Caco-2 (cell line): Measurements from ENCODE around the gene ABCC3. TPM values are rescaled to one million over a fixed set of nuclear protein-coding genes. Genes with fewer than 3 reads are reported as not detected.

Experiments
- BruUV-seq: library from RNA; stranded (reverse); fragments of 400-500 nt; replicated peaks from 2 replicates; lab custom pipeline; 2021; lab: Mats Ljungman, UMichigan
- CTCF ChIA-PET: fragments of 300-600 bp; sonication (Branson Sonifier 250); formaldehyde crosslinking; loops from one replicate; lab custom pipeline; 2022; ENCODE audit warnings: antibody characterized with exemption; lab: Charles Lee
- POLR2A ChIA-PET: fragments of 300-600 bp; sonication (Branson Sonifier 250); formaldehyde crosslinking; loops from one replicate; lab custom pipeline; 2022; ENCODE audit warnings: antibody characterized with exemption; lab: Charles Lee
- DNase-seq, 2 experiments: peaks; one replicate each; pipeline versions ENCODE4 v3.0.0 to v3.0.0-alpha.2; 2020 to 2022
- H3K27me3 ChIP-seq: replicated peaks from 2 replicates; pipeline ENCODE4 v1.6.0; 2011; ENCODE audit warnings: low read length; ENCODE audit not compliant: control insufficient read depth, insufficient read depth
- H3K36me3 ChIP-seq: 2 replicates; pipeline ENCODE4 v1.5.1; 2011; ENCODE audit warnings: low read length; ENCODE audit not compliant: control insufficient read depth, insufficient read depth
- H3K4me1 ChIP-seq: fragments of 250-450 bp; sonication (Bioruptor Pico); 2 replicates; pipeline ENCODE4 v1.5.1; 2020; ENCODE audit warnings: mild to moderate bottlenecking
- H3K4me3 ChIP-seq: 2 replicates; pipeline ENCODE4 v1.5.1; 2011; ENCODE audit warnings: low read depth, mild to moderate bottlenecking, control low read depth, low read length
- H3K9me3 ChIP-seq: fragments of 250-450 bp; sonication (Bioruptor Pico); 2 replicates; pipeline ENCODE4 v1.5.1; 2020; ENCODE audit warnings: mild to moderate bottlenecking, moderate library complexity
- H3K27ac Mint-ChIP-seq: one replicate; pipeline ENCODE4 v1.8.0; 2022; ENCODE audit warnings: mixed read lengths; ENCODE audit not compliant: unreplicated experiment
- H3K27me3 Mint-ChIP-seq: one replicate; pipeline ENCODE4 v1.8.0; 2022; ENCODE audit warnings: mixed read lengths; ENCODE audit not compliant: insufficient read depth, unreplicated experiment
- H3K36me3 Mint-ChIP-seq: one replicate; pipeline ENCODE4 v1.8.0; 2022; ENCODE audit warnings: mild to moderate bottlenecking, mixed read lengths; ENCODE audit not compliant: insufficient read depth, unreplicated experiment
- H3K4me1 Mint-ChIP-seq: one replicate; pipeline ENCODE4 v1.8.0; 2022; ENCODE audit warnings: low read depth, mixed read lengths; ENCODE audit not compliant: unreplicated experiment
- H3K4me3 Mint-ChIP-seq: one replicate; pipeline ENCODE4 v1.8.0; 2022; ENCODE audit warnings: mild to moderate bottlenecking, moderate library complexity, mixed read lengths; ENCODE audit not compliant: unreplicated experiment
- H3K9me3 Mint-ChIP-seq: one replicate; pipeline ENCODE4 v1.8.0; 2022; ENCODE audit warnings: mixed read lengths; ENCODE audit not compliant: unreplicated experiment
- CTCF ChIP-seq, 2 experiments: fragments of 200-600 bp in 1 of 2; IDR thresholded peaks; 1 replicate in 1 of 2; 2 replicates in 1 of 2; pipeline versions ENCODE4 v1.5.1 to v1.8.0; 2011 to 2022; ENCODE audit warnings: antibody characterized with exemption in 1 of 2, control low read depth in 1 of 2, inconsistent platforms in 1 of 2, low read depth in 1 of 2, low read length in 1 of 2, mild to moderate bottlenecking in 1 of 2, moderate library complexity in 1 of 2; ENCODE audit not compliant: insufficient read depth in 1 of 2, severe bottlenecking in 1 of 2, unreplicated experiment in 1 of 2
- intact Hi-C: fragments of 100-400 bp; cut with micrococcal nuclease; formaldehyde crosslinking; loops from one replicate; pipeline ENCODE4 v1.10.0; 2022; ENCODE audit not compliant: unreplicated experiment
- total RNA-seq: library from RNA; stranded (reverse); gene quantifications from 2 replicates; pipeline ENCODE4 v1.2.3, GENCODE V29; 2022

ABCC3 gene
- total RNA-seq, 1 experiment from 2014 or later = 45.6 TPM

GRCh38 chr17:50605429-50605828 is 29.3 kb upstream of the ABCC3 start:
- Mint-ChIP-seq H3K4me1 (peaks cover 7% of the 10 kb centered on the region), H3K27ac (no peak overlapping the region), H3K27me3 (peaks cover 6% of the 10 kb centered on the region), H3K9me3 (no peaks in the 10 kb centered on the region), H3K36me3 (peaks cover 6% of the 10 kb centered on the region), H3K4me3 (no peak overlapping the region)
- no peak for TF ChIP-seq CTCF (IDR thresholded peaks at IDR 0.05; ENCODE audit: insufficient read depth in 1 of 2, low read depth in 1 of 2, low read length in 1 of 2, severe bottlenecking in 1 of 2, unreplicated experiment in 1 of 2)
- POLR2A ChIA-PET = no interaction called here
- H3K36me3 ChIP-seq = no peaks in the 10 kb centered on the region
- H3K27me3 ChIP-seq = no peaks in the 10 kb centered on the region
- no peaks in the 10 kb centered on the region for H3K9me3 ChIP-seq
- no TSS peak for BruUV-seq
- no peak for DNase-seq
- H3K4me3 ChIP-seq = no peak overlapping the region
- CTCF ChIA-PET = interaction anchor here (0.6 to 1.4 kb wide), 6 partner anchors 20 to 101 kb away, joined by 3 to 4 read pairs (median 3); partner anchors contain the start of gene CACNA1G
- intact Hi-C loops = no loop called here
- H3K4me1 ChIP-seq = no peaks in the 10 kb centered on the region

- no peaks in the 10 kb centered on the region for H3K9me3 ChIP-seq
- H3K36me3 Mint-ChIP-seq = peaks cover 6% of the 10 kb centered on the region
- no peaks in the 10 kb centered on the region for H3K4me1 ChIP-seq
- CTCF ChIA-PET = no interaction called here
- POLR2A ChIA-PET = no interaction called here
- H3K27ac Mint-ChIP-seq = no peak overlapping the region
- intact Hi-C loops = no loop called here
- TF ChIP-seq CTCF (IDR thresholded peaks at IDR 0.05; ENCODE audit: insufficient read depth in 1 of 2, low read depth in 1 of 2, low read length in 1 of 2, severe bottlenecking in 1 of 2, unreplicated experiment in 1 of 2) = no peak
- DNase-seq = no peak
- H3K4me1 Mint-ChIP-seq = peaks cover 7% of the 10 kb centered on the region
- BruUV-seq = no TSS peak
- H3K4me3 ChIP-seq = no peak overlapping the region
- H3K27me3 Mint-ChIP-seq = peaks cover 2% of the 10 kb centered on the region
- H3K36me3 ChIP-seq = no peaks in the 10 kb centered on the region
- H3K4me3 Mint-ChIP-seq = no peak overlapping the region
- no peaks in the 10 kb centered on the region for H3K9me3 Mint-ChIP-seq
- H3K27me3 ChIP-seq = no peaks in the 10 kb centered on the region
Observed at GRCh38 chr17:50607522-50608175, 27.0 kb upstream of the ABCC3 start.

- no peaks in the 10 kb centered on the region for H3K36me3 Mint-ChIP-seq
- H3K27me3 Mint-ChIP-seq = no peaks in the 10 kb centered on the region
- no peaks in the 10 kb centered on the region for H3K9me3 Mint-ChIP-seq
- no peaks in the 10 kb centered on the region for H3K4me1 Mint-ChIP-seq
- Histone ChIP-seq H3K9me3 (no peaks in the 10 kb centered on the region), H3K4me3 (no peak overlapping the region), H3K4me1 (no peaks in the 10 kb centered on the region), H3K27me3 (no peaks in the 10 kb centered on the region), H3K36me3 (no peaks in the 10 kb centered on the region)
- CTCF ChIA-PET = interaction anchor here (1.0 to 2.2 kb wide), 3 partner anchors 17 to 67 kb away, joined by 3 to 7 read pairs (median 5); no protein-coding TSS in a partner anchor
- no peak overlapping the region for H3K27ac Mint-ChIP-seq
- BruUV-seq = no TSS peak
- intact Hi-C loops = no loop called here
- TF ChIP-seq CTCF (IDR thresholded peaks at IDR 0.05; ENCODE audit: insufficient read depth in 1 of 2, low read depth in 1 of 2, low read length in 1 of 2, severe bottlenecking in 1 of 2, unreplicated experiment in 1 of 2) = no peak
- H3K4me3 Mint-ChIP-seq = no peak overlapping the region
- POLR2A ChIA-PET = no interaction called here
- DNase-seq = no peak
Observed at GRCh38 chr17:50608700-50609379, 25.8 kb upstream of the ABCC3 start.
